Skeletal muscle tissue (tissue), 4 donors: Measurements from ENCODE around the gene TSPAN32. TPM values are rescaled to one million over a fixed set of nuclear protein-coding genes. Genes with fewer than 3 reads are reported as not detected.

Source experiments
- H3K27ac ChIP-seq: one replicate; pipeline ENCODE4 v1.7.0; 2013; ENCODE audit warnings: mild to moderate bottlenecking, low read depth, low read length, inconsistent platforms
- H3K27me3 ChIP-seq, 3 donors: one replicate each; pipeline ENCODE4 v1.7.0; 2013; ENCODE audit warnings: low read length in 3 of 3; ENCODE audit not compliant: control insufficient read depth in 3 of 3, insufficient read depth in 3 of 3
- H3K36me3 ChIP-seq, 3 donors: one replicate each; pipeline ENCODE4 v1.7.0; 2013; ENCODE audit warnings: low read length in 3 of 3; ENCODE audit not compliant: control insufficient read depth in 3 of 3, insufficient read depth in 3 of 3
- H3K4me1 ChIP-seq, 3 donors: one replicate each; pipeline ENCODE4 v1.7.0; 2013; ENCODE audit warnings: low read length in 3 of 3, mild to moderate bottlenecking in 3 of 3; ENCODE audit not compliant: control insufficient read depth in 3 of 3, insufficient read depth in 3 of 3
- H3K4me3 ChIP-seq, 3 donors: one replicate each; pipeline ENCODE4 v1.7.0; 2013; ENCODE audit warnings: low read length in 3 of 3
- H3K9ac ChIP-seq, 3 donors: one replicate each; pipeline ENCODE4 v1.7.0; 2013; ENCODE audit warnings: low read length in 3 of 3, mild to moderate bottlenecking in 3 of 3, moderate library complexity in 2 of 3, low read depth in 1 of 3
- H3K9me3 ChIP-seq, 3 donors: one replicate each; pipeline ENCODE4 v1.7.0; 2013; ENCODE audit warnings: low read length in 3 of 3; ENCODE audit not compliant: control insufficient read depth in 3 of 3
- total RNA-seq: library from RNA; depleted of rRNA; stranded (reverse); fragments of >200 nt; gene quantifications from one replicate; pipeline ENCODE4 v1.2.3, GENCODE V29; 2014
- donor health status: Osteomylitis.

TSPAN32 gene
- total RNA-seq, 1 donor from 2014 or later, result 2.1 TPM

- Histone ChIP-seq H3K36me3 (no peaks in the 10 kb centered on the region), H3K4me3 (no peak overlapping the region), H3K9ac (no peak overlapping the region), H3K4me1 (peaks cover 4 to 14% (median 11%) of the 10 kb centered on the region in 3 donors), H3K27ac (no peak overlapping the region), H3K27me3 (no peaks in the 10 kb centered on the region), H3K9me3 (peaks cover 2 to 3% (median 2%) of the 10 kb centered on the region in 3 donors)
Measured at GRCh38 chr11:2316169-2316962, 14.6 kb downstream of the TSPAN32 start.

GRCh38 chr11:2316963-2317244, 15.1 kb downstream of the TSPAN32 start:
- Histone ChIP-seq H3K9ac (no peak overlapping the region), H3K36me3 (no peaks in the 10 kb centered on the region), H3K4me3 (no peak overlapping the region), H3K9me3 (peaks cover 2 to 3% (median 2%) of the 10 kb centered on the region in 3 donors), H3K27me3 (no peaks in the 10 kb centered on the region), H3K27ac (no peak overlapping the region), H3K4me1 (peaks cover 4 to 14% (median 11%) of the 10 kb centered on the region in 3 donors)

GRCh38 chr11:2317354-2318050, 15.7 kb downstream of the TSPAN32 start:
- H3K36me3 ChIP-seq, result no peaks in the 10 kb centered on the region
- no peak overlapping the region for H3K27ac ChIP-seq
- no peaks in the 10 kb centered on the region for H3K27me3 ChIP-seq
- H3K9me3 ChIP-seq, result peaks cover 2 to 3% (median 2%) of the 10 kb centered on the region in 3 donors
- H3K4me1 ChIP-seq, result peaks cover 4 to 11% (median 11%) of the 10 kb centered on the region in 3 donors
- no peak overlapping the region for H3K9ac ChIP-seq
- no peak overlapping the region for H3K4me3 ChIP-seq

GRCh38 chr11:2318123-2318522, 16.3 kb downstream of the TSPAN32 start:
- Histone ChIP-seq H3K9me3 (peaks cover 2 to 3% (median 2%) of the 10 kb centered on the region in 3 donors), H3K36me3 (no peaks in the 10 kb centered on the region), H3K4me3 (no peak overlapping the region), H3K4me1 (peaks cover 4 to 11% (median 11%) of the 10 kb centered on the region in 3 donors), H3K27ac (no peak overlapping the region), H3K27me3 (no peaks in the 10 kb centered on the region), H3K9ac (no peak overlapping the region)

- Histone ChIP-seq H3K9ac (no peak overlapping the region), H3K4me3 (no peak overlapping the region), H3K9me3 (peaks cover 2 to 3% (median 2%) of the 10 kb centered on the region in 3 donors), H3K27ac (no peak overlapping the region), H3K27me3 (no peaks in the 10 kb centered on the region), H3K4me1 (peaks cover 4 to 11% (median 11%) of the 10 kb centered on the region in 3 donors), H3K36me3 (no peaks in the 10 kb centered on the region)
Measured at GRCh38 chr11:2318707-2319106, 16.9 kb downstream of the TSPAN32 start.

GRCh38 chr11:2319791-2320472, 18.1 kb downstream of the TSPAN32 start:
- Histone ChIP-seq H3K9ac (no peak overlapping the region), H3K36me3 (no peaks in the 10 kb centered on the region), H3K27ac (no peak overlapping the region), H3K9me3 (peaks cover 2 to 3% (median 2%) of the 10 kb centered on the region in 3 donors), H3K4me1 (peaks cover under 1 to 2% (median 2%) of the 10 kb centered on the region in 3 donors), H3K4me3 (no peak overlapping the region), H3K27me3 (no peaks in the 10 kb centered on the region)

GRCh38 chr11:2320568-2321310, 18.9 kb downstream of the TSPAN32 start:
- H3K9ac ChIP-seq, result no peak overlapping the region
- H3K4me3 ChIP-seq, result no peak overlapping the region
- H3K27me3 ChIP-seq, result no peaks in the 10 kb centered on the region
- H3K4me1 ChIP-seq, result peaks cover 0 to 7% (median 7%) of the 10 kb centered on the region in 3 donors
- H3K9me3 ChIP-seq, result peaks cover 2 to 3% (median 2%) of the 10 kb centered on the region in 3 donors
- H3K36me3 ChIP-seq, result no peaks in the 10 kb centered on the region
- no peak overlapping the region for H3K27ac ChIP-seq

- H3K9me3 ChIP-seq, result peaks cover 2 to 3% (median 2%) of the 10 kb centered on the region in 3 donors
- H3K27me3 ChIP-seq, result no peaks in the 10 kb centered on the region
- H3K4me3 ChIP-seq, result no peak overlapping the region
- peaks cover 0 to 13% (median 7%) of the 10 kb centered on the region in 3 donors for H3K4me1 ChIP-seq
- H3K9ac ChIP-seq, result no peak overlapping the region
- H3K36me3 ChIP-seq, result no peaks in the 10 kb centered on the region
- H3K27ac ChIP-seq, result no peak overlapping the region
Measured at GRCh38 chr11:2321311-2321683, 19.5 kb downstream of the TSPAN32 start.

GRCh38 chr11:2325123-2325522, 23.3 kb downstream of the TSPAN32 start:
- H3K4me3 ChIP-seq, result no peak overlapping the region
- no peaks in the 10 kb centered on the region for H3K27me3 ChIP-seq
- H3K9ac ChIP-seq, result peak overlapping the region in 1 of 3 donors; percentile 5
- no peaks in the 10 kb centered on the region for H3K9me3 ChIP-seq
- H3K27ac ChIP-seq, result peak overlapping the region; percentile 3
- no peaks in the 10 kb centered on the region for H3K36me3 ChIP-seq
- H3K4me1 ChIP-seq, result peaks cover 0 to 13% (median 7%) of the 10 kb centered on the region in 3 donors
